ENCODE results near the gene LAMTOR3. TPM values are rescaled to one million over a fixed set of nuclear protein-coding genes. Genes with fewer than 3 reads are reported as not detected.

The LAMTOR3 gene
- total RNA-seq, 1 experiment from 2014 or later = 30.6 TPM

- no peaks in the 10 kb centered on the region for H3K79me2 ChIP-seq (ENCODE audit: insufficient read depth, low read length)
- no peak for DNase-seq
- H3K27ac ChIP-seq (ENCODE audit: insufficient read length, low read depth, low read length) = no peak overlapping the region
- no peak overlapping the region for H2BK15ac ChIP-seq (ENCODE audit: low read depth, low read length)
- H2AK5ac ChIP-seq (ENCODE audit: insufficient read length, low read length) = no peak overlapping the region
- no CpG with 5 or more reads among the region's 4 CpGs for WGBS (ENCODE audit: extremely low coverage, insufficient read length, low lambda C conversion rate)
- H3K4ac ChIP-seq (ENCODE audit: low read depth, low read length) = no peak overlapping the region
- H3K23ac ChIP-seq (ENCODE audit: insufficient read length, low read depth, low read length) = no peak overlapping the region
- no peak overlapping the region for H3K56ac ChIP-seq (ENCODE audit: insufficient read length, low read depth, low read length)
- no peaks in the 10 kb centered on the region; the same call in 1 of the 2 replicates for H3K27me3 Mint-ChIP-seq (ENCODE audit: low read depth)
- no peak overlapping the region for H2BK120ac ChIP-seq (ENCODE audit: low read depth, low read length, poor library complexity, severe bottlenecking)
- H3K4me1 Mint-ChIP-seq = no peaks in the 10 kb centered on the region
- no peaks in the 10 kb centered on the region for H3K4me1 ChIP-seq (ENCODE audit: insufficient read depth, low read length)
- H2BK5ac ChIP-seq (ENCODE audit: insufficient read length, low read length) = no peak overlapping the region
- no peak overlapping the region for H3K4me3 Mint-ChIP-seq
- no peak overlapping the region for H3K18ac ChIP-seq (ENCODE audit: insufficient read length, low read depth, low read length)
- no peaks in the 10 kb centered on the region for H3K36me3 Mint-ChIP-seq (ENCODE audit: insufficient read depth in 1 of 3, low read depth in 3 of 3)
- no peak overlapping the region for H2AFZ ChIP-seq (ENCODE audit: low read length)
- H3K9me3 ChIP-seq (ENCODE audit: control insufficient read depth, low read depth, low read length) = no peaks in the 10 kb centered on the region
- no peak overlapping the region for H3K4me2 ChIP-seq (ENCODE audit: insufficient read depth, insufficient read length, low read length)
- H3K23me2 ChIP-seq (ENCODE audit: insufficient read length, low read depth, low read length, poor library complexity, severe bottlenecking) = no peaks in the 10 kb centered on the region
- H3K27me3 ChIP-seq (ENCODE audit: insufficient read depth, low read length) = no peaks in the 10 kb centered on the region
- no peak overlapping the region for H4K91ac ChIP-seq (ENCODE audit: insufficient read length, low read depth, low read length)
- no peaks in the 10 kb centered on the region for H4K20me1 ChIP-seq (ENCODE audit: control insufficient read depth, insufficient read depth, insufficient read length)
- H4K5ac ChIP-seq (ENCODE audit: insufficient read length, low read depth, low read length) = no peak overlapping the region
- H3T11ph ChIP-seq (ENCODE audit: low read length) = no peak overlapping the region
- no peaks in the 10 kb centered on the region for H3K9me3 Mint-ChIP-seq
- H3K27ac Mint-ChIP-seq = no peak overlapping the region
- H3K9ac ChIP-seq (ENCODE audit: extremely low read depth, insufficient read length, low read length) = no peak overlapping the region
- no peak overlapping the region for H2BK20ac ChIP-seq (ENCODE audit: low read depth, low read length, poor library complexity, severe bottlenecking)
- H2BK12ac ChIP-seq (ENCODE audit: insufficient read length, low read depth, low read length) = no peak overlapping the region
- no peak overlapping the region for H4K8ac ChIP-seq (replicated peaks; ENCODE audit: insufficient read length, low read depth, low read length)
- no peak overlapping the region for H3K14ac ChIP-seq (ENCODE audit: insufficient read depth, low read length)
- H3K79me1 ChIP-seq (ENCODE audit: insufficient read depth, low read depth, low read length, poor library complexity, severe bottlenecking) = no peaks in the 10 kb centered on the region
- TF ChIP-seq CTCF (conservative IDR thresholded peaks at IDR 0.05) = no peak
Measured at GRCh38 chr4:99841129-99841528, 53.1 kb downstream of the LAMTOR3 start.

All from H9 (cell line).